Ovary (tissue), 9 donors: ENCODE results near the gene STIP1. TPM values are rescaled to one million over a fixed set of nuclear protein-coding genes. Genes with fewer than 3 reads are reported as not detected.

ENCODE experiments used
- DNase-seq, 5 donors: peaks; one replicate each; pipeline ENCODE4 v3.0.0-alpha.2; 2019 to 2020
- H3K27ac ChIP-seq, 2 donors: fragments of 200-600 bp; one replicate each; pipeline versions ENCODE4 v1.5.1 to v1.8.0; 2019 to 2022
- H3K27me3 ChIP-seq: fragments of 200-600 bp; one replicate; pipeline ENCODE4 v1.8.0; 2022
- H3K36me3 ChIP-seq: fragments of 200-600 bp; sonication (generic); one replicate; pipeline ENCODE4 v1.5.1; 2019
- H3K4me1 ChIP-seq: one replicate; pipeline ENCODE4 v1.8.1; 2013; ENCODE audit warnings: mild to moderate bottlenecking, moderate library complexity; ENCODE audit not compliant: insufficient read depth
- H3K4me3 ChIP-seq: fragments of 200-600 bp; sonication (generic); one replicate; pipeline ENCODE4 v1.5.1; 2017
- H3K9me3 ChIP-seq, 2 donors: fragments of 200-600 bp in 1 of 2; sonication (generic) in 1 of 2; one replicate each; pipeline versions ENCODE4 v1.5.1 to v1.8.1; 2013 to 2019; ENCODE audit warnings: mild to moderate bottlenecking in 1 of 2, moderate library complexity in 1 of 2
- CTCF ChIP-seq, 3 donors: fragments of 450-650 bp in 2 of 3; fragments of 200-600 bp in 1 of 3; IDR thresholded peaks; one replicate each; pipeline versions ENCODE4 v1.5.1 to v1.8.0; 2016 to 2022; ENCODE audit warnings: antibody characterized with exemption in 3 of 3, mild to moderate bottlenecking in 1 of 3
- EP300 ChIP-seq: sonication (generic); formaldehyde crosslinking; IDR thresholded peaks from one replicate; pipeline ENCODE4 v1.6.1; 2017; ENCODE audit warnings: antibody characterized with exemption
- POLR2A ChIP-seq: fragments of 450-650 bp; IDR thresholded peaks from one replicate; pipeline ENCODE4 v1.6.1; 2017; ENCODE audit warnings: antibody characterized with exemption, mild to moderate bottlenecking, moderate library complexity
- WGBS, 3 donors: extraction: QIAGEN DNeasy Blood & Tissue Kit in 1 of 3; methylation state at CpG; one replicate each; pipeline versions ENCODE4 v1.1.5 to v1.1.7; 2013 to 2017; 5-methylcytosine and 5-hydroxymethylcytosine counted together
- intact Hi-C, 4 donors: fragments of 100-400 bp; cut with DNase I; formaldehyde crosslinking; loops; one replicate each; pipeline versions ENCODE4 v1.11.0 to v1.15.1; 2022 to 2023
- polyA plus RNA-seq, 2 donors: library from polyadenylated mRNA; stranded (reverse); fragments of 200-250 nt in 1 of 2; fragments of 350-450 nt in 1 of 2; fragmentation: Illumina TruSeq in 1 of 2; extraction: RNeasy Lipid Tissue Mini Kit (QIAGEN cat#74804) in 1 of 2; gene quantifications; one replicate each; pipeline ENCODE4 v1.2.3, GENCODE V29; 2013 to 2014
- total RNA-seq, 7 donors: library from RNA; depleted of rRNA in 2 of 7; stranded (reverse); fragments of >200 nt in 2 of 7; fragmentation: NEBNext Ultra II Directional in 3 of 7; extraction: Animal tissue kit (Norgen Biotek cat#: 25700) in 3 of 7; gene quantifications; one replicate each; pipeline versions ENCODE4 v1.1.0 to v1.2.4, GENCODE V29; 2016 to 2023
- donor health status: DM: no; HTN: no; CAD: no; lungs with moderate emphysema.
- donor health status: DM: no; HTN: no; CAD: no.
- donor health status: Bipolar disorder and iron deficiency.
- donor health status: DM: yes; HTN: yes; CAD: no.
- donor health status: DM: no; HTN: no; CAD: no.
- donor health status: DM: yes; HTN: yes; CAD: no.

Gene STIP1
- total and polyA plus RNA-seq, 9 donors = 48.4 to 238 (median 111) TPM

- H3K27ac ChIP-seq = no peak overlapping the region
- 82 to 86% (median 86%) methylated on average over 24 of the region's 24 CpGs for WGBS, 3 donors
Observed at GRCh38 chr11:64150481-64151239, 35.3 kb upstream of the STIP1 start.

GRCh38 chr11:64151337-64151736 lies 34.6 kb upstream of the STIP1 start:
- TF ChIP-seq CTCF (IDR thresholded peaks at IDR 0.05) = no peak
- WGBS, 3 donors = 82 to 93% (median 88%) methylated on average over 5 to 8 of the region's 8 CpGs
- Histone ChIP-seq H3K27me3 (no peaks in the 10 kb centered on the region), H3K27ac (no peak overlapping the region), H3K4me3 (no peak overlapping the region), H3K9me3 (no peaks in the 10 kb centered on the region), H3K4me1 (peaks cover 17% of the 10 kb centered on the region), H3K36me3 (no peaks in the 10 kb centered on the region)
- intact Hi-C loops = loop anchor here (5.0 to 10.0 kb wide), 4 partner anchors 149 to 317 kb away; partner anchors contain the start of gene MARK2 (in 3 of the 4)
- no peak for DNase-seq

More at GRCh38 chr11:64150481-64151239, 35.3 kb upstream of the STIP1 start:
- intact Hi-C loops = loop anchor here (5.0 to 10.0 kb wide), 4 partner anchors 148 to 316 kb away; partner anchors contain the start of gene MARK2 (in 3 of the 4)
- TF ChIP-seq CTCF (IDR thresholded peaks at IDR 0.05) = no peak
- TF ChIP-seq POLR2A = no peak
- no peak for TF ChIP-seq EP300
- H3K27me3 ChIP-seq = no peaks in the 10 kb centered on the region
- no peaks in the 10 kb centered on the region for H3K36me3 ChIP-seq
- H3K4me3 ChIP-seq = no peak overlapping the region
- H3K9me3 ChIP-seq = no peaks in the 10 kb centered on the region
- DNase-seq = no peak
- H3K4me1 ChIP-seq = peaks cover 17% of the 10 kb centered on the region

- intact Hi-C loops = loop anchor here (2.0 to 10.0 kb wide), 5 partner anchors 151 to 318 kb away; partner anchors contain the start of gene MARK2 (in 3 of the 4)
- no peaks in the 10 kb centered on the region for H3K36me3 ChIP-seq
- WGBS, 3 donors = 9 to 16% (median 13%) methylated on average over 16 to 23 of the region's 23 CpGs
- H3K27ac ChIP-seq = peak overlapping the region in 1 of 2 donors; percentile 11
- peaks cover 15% of the 10 kb centered on the region for H3K4me1 ChIP-seq
- DNase-seq = peak; percentile 57 to 84 (median 74)
- H3K9me3 ChIP-seq = no peaks in the 10 kb centered on the region
- TF ChIP-seq CTCF (IDR thresholded peaks at IDR 0.05) (peak; percentile 93 to 98 (median 94)), EP300 (no peak)
- H3K27me3 ChIP-seq = no peaks in the 10 kb centered on the region
- H3K4me3 ChIP-seq = no peak overlapping the region
Observed at GRCh38 chr11:64152841-64153691, 32.9 kb upstream of the STIP1 start.

GRCh38 chr11:64153812-64154211 lies 32.2 kb upstream of the STIP1 start:
- peaks cover 12% of the 10 kb centered on the region for H3K4me1 ChIP-seq
- intact Hi-C loops = loop anchor here (2.0 to 10.0 kb wide), 5 partner anchors 152 to 319 kb away; partner anchors contain the start of gene MARK2 (in 3 of the 4)
- WGBS, 3 donors = 16 to 33% (median 19%) methylated on average over 8 of the region's 8 CpGs
- no peaks in the 10 kb centered on the region for H3K36me3 ChIP-seq
- TF ChIP-seq CTCF (IDR thresholded peaks at IDR 0.05) (no peak), POLR2A (no peak), EP300 (no peak)
- H3K9me3 ChIP-seq = no peaks in the 10 kb centered on the region
- H3K4me3 ChIP-seq = no peak overlapping the region
- H3K27ac ChIP-seq = no peak overlapping the region
- peak; percentile 38 to 69 (median 55) for DNase-seq
- no peaks in the 10 kb centered on the region for H3K27me3 ChIP-seq
